Inflammatory macrophage treated with lipopolysaccharide for 1 hour (primary cell): ENCODE data around the gene FNDC11.

ENCODE experiments used
- DNase-seq, 2 donors: peaks; one replicate each; pipeline ENCODE4 v3.0.0-alpha.2; 2020 to 2022

FNDC11 gene

DNA sequence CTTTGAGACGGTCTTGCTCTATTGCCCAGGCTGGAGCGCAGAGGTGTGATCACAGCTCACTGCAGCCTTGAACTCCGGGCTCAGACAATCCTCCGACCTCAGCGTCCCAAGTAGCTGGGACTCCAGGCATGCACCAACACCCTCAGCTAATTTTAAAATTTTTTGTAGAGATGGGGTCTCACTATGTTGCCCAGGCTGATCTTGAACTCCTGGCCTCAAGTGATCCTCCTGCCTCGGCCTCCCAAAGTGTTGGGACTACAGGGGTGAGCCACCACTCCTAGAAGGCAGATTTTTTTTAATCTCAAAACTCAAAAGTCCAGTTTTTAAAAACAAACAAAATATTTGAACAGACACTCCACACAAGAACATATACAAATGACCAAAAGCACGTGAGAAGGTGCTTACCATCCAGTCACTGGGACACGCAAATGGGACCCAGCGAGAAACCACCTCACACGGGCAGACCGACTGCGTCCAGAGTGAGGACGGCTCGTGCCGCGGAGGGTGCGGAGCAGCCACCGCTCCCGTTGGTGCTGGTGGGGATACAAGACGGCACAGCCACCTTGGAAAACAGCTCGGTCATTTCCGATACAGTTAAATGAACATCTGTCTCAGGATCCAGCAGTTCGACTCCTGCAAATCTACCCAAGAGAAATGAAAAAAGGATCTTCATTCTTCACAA, 28.6 kb downstream of the FNDC11 start:
- DNase-seq, result no peak

DNA sequence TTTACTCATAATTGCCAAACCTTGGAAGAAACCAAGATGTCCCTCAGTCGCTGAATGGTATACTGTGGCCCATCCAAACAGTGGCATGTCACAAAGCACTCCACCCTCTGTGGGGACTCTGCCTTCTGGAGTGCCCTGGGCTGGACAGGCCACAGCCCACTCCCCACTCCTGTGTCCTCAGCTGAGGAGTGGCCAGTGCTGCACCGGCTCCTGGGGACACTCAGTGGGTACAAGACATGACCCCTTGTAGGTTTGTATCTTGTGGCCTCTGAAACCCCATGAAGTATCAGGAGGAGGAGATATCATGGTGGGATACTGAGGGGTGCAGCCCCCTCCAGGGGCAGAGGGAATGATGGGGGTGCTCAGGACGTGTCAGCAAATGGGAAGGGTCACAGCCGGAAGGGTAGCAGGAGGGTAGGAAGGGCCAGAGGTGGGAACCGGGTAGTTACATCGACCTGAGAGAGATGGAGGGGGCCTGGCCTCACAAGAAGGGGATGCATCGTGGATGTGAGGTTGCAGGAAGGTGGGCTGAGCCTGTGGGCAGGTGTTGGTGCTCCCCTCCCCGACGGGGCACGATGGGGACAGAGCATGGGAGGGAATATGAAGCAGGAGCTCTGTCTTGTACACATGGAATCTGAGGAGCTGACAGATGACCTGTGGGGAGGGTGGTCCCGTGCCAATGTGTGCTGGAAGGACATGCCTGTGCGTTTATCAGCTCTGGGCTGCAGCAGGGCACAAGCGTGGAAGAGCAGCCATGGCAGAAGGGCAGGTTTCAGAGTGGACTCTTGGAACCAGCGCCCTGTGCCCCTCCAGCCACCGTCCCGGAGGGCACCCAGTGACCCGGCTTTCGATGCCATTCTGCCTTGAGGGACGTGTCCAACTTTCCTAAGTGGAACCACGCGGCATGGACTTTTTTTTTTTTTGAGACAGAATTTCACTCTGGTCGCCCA, 31.9 kb downstream of the FNDC11 start:
- DNase-seq, result no peak

DNA sequence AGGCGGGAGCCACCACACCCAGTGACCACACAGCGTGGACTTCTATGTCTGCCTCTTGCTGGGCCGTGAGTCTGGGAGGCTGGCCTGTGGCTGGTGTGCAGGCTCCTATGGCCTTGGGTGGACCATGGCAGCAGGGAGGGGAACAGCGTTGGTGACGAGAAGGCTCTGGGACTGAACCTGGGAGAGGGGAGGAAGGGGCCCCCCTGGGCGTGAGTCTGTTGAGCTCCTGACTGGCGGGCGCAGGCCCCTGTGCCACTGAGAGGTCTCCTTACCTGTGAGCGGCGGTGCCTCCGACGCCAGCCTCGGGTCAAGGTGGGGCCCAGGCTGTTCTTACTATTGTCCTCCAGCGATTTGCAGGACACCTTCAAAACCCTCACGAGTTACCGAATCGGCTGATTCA, 32.8 kb downstream of the FNDC11 start:
- DNase-seq, result no peak

DNA sequence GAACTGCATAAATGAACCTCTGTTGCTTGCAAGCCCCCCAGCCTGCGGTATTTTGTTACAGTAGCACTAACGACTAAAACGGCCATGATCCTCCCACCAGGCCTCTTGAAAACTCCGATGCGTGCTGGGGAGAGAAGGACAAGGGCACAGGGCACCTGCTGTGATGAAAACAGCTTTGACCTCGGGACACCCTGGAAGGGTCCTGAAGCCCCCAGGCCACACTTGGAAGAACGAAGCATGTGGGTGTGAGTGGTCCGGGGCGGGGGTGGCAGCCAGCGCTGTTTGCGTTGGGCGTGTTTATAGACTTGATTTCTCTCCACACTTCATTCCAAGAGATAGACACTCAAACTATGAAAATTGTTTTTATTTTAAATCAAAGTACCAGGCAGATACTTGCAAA, 33.3 kb downstream of the FNDC11 start:
- DNase-seq, result no peak

DNA sequence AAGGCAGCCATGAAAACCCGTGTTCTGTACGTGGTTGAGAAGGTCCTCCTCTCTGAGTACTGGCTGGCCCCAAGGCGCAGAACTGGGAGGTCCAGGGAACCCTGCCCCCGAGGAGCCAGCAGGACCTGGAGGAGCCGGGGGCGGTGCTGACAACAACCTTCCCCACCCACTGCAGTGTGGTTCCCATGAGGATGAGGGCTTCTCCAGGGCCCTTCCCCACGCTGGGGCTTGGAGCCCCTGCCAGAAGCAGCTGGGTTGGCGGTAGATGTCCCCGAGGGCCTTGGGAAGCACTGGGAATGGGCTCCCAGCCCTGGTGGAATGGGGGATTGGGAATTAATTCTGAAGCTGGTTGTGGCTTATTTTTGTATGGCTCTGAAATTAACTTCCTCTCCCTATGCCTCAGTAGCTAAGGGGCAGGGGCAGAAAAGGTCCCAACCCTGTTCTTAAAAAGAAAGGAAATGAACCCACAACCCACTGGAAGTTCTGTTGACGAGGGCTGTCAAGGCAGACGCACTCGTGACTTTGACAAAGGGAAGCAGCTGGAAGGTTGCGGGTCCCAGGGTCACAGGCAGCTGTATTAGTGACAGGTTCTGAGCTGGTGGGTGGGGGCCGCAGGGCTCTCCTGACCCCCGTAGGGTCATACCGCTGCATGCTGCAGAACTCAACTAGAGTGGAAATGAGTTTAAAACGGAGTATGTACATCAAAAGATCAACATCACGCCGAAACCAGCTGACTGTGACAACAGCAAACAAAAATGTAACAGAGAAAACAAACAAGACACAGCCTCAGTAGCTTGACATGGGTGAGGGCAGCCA, 34.0 kb downstream of the FNDC11 start:
- DNase-seq, result peak in 1 of 2 donors; percentile 53

DNA sequence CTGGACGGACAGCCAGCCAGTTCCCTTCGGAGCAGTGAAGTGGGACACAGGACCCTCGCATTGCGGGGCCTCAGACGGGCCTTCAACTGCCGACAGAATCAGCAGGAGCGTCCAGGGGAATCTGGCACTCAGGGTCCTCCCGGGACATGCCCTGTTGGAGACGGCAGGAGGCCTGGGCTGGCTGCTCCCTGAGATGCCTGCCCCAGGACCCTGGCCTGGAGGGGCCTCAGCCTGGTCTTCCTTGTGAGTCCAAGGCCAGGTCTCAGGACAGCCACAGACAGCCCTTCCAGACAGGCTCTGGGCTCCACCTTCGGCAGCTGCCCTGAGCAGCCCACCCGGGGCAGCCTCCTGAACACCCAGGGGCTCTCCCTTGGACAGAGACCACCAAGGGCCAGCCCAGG, 34.7 kb downstream of the FNDC11 start:
- no peak for DNase-seq

DNA sequence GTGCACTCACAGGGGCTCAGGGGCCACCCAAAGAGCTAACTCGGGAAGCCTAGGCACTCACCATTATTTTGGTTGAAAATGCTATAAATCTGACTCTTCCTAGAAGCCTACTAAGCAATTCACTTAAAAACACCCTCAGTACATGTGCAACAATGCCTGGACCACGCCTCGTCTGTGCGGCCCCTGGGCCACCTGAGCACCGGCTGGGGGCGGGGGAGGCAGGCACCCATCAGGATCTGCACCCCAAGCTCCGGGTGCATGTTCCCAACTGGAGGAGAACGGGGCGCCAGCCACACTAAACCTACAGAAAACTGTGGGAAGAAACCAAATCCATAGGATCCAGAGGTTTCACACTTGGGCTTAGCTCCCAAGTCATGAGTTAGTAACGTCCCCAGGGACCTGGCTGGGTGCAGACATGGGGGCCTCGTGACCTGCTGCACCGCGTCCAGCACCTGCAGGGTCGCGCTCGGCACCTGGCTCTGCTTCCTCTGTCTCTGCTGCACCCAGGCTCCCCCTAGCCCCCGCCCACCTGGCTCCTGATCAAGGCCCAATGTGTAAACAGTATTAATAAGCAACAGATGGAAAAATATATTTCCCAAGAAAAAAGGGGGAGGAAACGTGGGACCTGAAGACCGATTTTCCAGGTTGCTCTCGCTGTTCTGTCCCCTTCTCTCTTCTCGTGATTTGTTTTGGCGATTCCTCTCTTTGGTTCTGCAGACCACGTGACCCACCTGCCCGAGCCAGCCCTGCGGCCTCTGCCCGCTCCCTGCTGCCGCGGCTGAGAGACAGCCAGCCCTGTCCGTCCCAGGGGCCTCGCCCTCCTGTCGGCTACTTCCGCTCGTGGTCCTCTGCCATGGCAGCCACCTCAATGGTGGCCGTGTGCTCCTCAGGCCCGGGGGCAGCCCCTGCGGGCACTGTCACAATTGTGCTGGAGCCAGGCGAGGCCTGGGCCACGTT, 35.6 kb downstream of the FNDC11 start:
- DNase-seq, result no peak

DNA sequence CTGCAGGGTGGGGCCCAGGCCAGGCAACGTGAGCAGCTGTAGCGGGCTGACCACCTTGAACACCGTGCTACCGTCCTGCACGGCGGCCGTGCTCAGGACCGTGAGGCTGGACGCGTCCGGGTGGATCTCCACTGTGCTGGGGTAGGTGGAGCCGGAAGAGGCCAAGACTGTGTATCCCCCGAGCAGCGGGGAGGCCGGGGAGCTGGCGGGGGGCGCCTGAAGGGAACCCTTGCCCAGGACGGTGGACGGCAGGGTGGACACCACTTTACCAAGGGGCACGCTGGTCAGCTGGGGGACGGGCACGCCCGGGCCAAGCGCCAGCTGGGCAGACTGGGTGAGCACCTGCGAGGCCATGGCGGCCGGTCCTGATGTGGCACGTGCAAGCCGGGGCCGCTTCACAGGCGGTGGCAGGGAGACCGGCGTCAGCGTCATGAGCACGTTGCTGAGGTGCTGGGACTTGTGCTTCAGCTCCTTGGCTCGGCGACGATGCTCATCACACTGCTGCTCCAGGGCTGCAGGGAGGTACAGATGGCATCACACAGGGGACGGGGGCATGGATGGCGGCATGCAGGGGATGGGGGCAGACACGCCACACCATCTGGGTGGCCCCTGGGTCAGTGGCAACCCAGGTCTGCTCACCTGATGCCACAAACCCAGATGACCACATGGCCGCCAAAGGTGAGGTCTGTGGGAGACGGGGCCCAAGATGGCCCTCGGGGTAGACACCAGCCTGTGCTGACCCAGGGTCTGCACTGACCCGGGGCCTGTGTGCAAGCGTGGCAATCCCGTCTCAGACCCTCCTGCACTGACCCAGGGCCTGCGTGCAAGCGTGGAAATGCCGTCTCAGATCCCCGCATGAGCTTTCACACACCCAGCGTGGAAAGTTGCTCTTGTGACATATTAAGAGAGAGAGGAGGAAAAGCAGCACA, 36.5 kb downstream of the FNDC11 start:
- no peak for DNase-seq

DNA sequence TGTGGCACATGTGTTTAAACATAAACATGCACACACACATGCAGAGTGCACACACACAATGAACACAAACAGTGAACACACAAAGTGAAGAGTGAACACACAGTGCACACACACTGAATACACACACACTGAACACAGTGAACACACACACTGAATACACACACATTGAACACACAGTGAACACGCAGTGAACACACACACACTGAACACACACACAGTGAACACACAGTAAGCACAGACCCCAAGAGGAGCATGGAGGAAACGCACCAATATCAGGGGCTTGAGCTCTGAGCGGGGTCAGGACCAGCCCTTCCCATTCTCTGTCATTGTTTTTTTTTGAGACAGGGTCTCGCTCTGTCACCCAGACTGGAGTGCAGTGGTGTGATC, 37.2 kb downstream of the FNDC11 start:
- no peak for DNase-seq

DNA sequence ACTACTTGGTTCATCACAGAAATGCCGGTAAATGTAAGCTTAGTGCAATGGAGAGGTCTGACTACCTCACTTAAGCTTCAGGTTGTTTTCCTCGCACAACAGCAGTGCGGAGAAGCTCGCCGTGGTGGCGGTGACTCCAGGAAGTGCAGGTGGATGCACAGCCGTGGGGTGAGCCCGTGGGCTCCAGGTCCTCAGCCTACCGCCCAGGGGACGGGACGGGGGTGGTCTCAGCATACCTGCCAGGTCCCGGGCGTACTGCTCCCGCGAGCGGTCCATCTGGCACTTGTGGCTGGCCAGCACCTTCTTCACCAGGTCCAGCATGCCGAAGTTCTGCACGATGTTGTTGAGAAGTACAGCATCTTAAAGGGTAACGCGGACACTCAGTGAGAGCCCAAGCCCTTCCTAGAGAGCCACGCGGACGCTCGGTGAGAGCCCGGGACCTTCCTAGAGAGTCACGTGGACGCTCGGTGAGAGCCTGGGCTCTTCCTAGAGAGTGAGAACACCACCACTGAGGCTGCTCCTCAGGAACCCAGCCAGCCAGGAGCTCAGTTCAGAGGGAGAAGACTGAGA, 37.9 kb downstream of the FNDC11 start:
- DNase-seq, result no peak

DNA sequence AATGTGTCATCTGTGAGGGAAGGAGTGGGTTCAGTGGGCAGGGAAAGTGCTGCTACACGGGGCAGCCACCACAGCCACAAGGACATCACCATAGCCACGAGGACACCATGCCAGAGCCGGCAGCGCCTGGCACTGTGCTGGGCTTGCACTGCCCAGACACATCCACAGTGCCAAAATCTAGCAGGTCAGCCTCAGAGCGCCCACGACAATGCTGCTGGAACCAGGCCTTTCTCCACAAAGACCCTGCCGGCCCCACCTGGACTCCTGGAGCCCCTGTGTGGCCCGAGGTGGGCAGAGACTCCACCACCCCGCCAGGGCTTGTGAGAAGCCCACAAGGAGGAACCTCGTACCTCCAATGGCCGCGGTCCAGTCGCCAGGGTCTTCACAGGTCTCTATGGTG, 38.7 kb downstream of the FNDC11 start:
- DNase-seq, result no peak

DNA sequence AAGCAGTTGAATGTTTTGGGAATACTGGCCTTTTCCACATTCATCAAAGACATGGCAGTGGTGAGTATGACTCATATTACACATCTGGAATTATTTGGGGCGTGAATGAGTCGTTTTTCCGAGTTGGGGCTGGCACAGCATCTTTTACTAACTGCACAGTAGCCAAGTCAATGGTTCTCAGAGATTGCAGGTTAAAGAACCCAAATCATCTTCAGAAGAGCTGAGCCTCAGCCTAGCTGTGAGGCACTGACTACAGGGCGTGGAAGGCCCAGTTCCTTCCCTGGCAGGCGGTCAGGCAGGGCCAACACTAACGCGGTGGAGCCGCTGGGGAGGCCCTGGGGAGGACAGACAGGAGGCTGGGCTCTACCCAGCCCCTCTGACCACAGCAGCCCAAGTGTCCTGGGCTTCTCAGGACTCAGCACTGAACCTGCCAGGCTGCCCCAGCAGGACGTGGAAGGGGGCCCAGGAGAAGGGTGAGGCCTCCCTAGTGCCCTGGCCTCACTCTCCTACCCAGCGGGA, 40.1 kb downstream of the FNDC11 start:
- no peak for DNase-seq

DNA sequence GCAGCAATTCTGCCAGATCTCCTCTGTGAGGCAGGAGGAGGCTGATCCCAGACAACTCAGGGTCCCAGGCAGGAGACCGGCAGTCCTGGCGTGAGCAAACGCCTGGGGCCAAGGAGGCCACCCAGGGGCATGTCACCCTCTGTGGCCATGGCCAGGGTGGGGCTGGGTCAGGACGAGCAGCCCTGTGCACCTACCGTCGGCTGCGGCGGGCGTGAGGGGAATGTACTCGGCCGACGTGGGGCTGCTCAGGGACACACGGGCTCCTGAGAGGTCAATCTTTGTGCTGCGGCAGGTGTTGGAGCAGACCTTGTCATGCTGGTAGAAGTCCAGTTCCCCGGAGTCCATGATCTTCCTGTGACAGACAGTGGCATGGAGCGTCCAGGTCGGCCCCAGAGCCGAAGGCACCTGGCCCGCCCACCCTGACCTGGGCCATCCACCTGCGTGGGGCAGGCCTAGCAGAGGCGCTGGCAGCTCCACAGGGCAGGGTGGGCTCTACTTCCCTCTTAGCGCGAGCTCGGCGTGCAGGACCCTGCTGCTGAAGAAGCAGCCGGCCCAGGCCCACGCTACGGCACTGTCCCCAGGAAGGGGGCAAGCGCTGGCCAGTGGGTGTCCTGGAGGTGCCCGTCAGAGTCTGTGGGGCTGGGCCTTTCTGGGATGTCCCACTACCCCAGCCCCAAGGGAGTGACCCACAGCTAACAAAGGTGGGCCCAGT, 41.6 kb downstream of the FNDC11 start:
- DNase-seq, result no peak

DNA sequence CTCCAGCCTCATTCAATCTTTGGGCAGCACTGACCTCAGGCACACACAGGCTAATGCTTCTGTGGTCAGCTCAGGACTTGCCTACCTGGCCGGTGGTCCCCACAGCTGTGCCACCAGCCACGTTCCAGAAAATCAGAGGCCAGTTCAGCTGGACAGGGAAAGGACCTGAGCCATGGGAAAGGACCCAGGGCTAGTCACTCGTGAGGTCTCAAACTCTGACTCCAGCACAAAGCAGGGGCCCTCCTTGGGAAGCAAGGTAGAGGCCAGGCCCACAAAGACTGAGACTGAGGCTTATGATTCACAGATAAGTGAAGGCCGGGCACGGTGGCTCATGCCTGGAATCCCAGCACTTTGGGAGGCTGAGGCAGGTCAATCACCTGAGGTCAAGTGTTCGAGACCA, 42.5 kb downstream of the FNDC11 start:
- DNase-seq, result no peak

DNA sequence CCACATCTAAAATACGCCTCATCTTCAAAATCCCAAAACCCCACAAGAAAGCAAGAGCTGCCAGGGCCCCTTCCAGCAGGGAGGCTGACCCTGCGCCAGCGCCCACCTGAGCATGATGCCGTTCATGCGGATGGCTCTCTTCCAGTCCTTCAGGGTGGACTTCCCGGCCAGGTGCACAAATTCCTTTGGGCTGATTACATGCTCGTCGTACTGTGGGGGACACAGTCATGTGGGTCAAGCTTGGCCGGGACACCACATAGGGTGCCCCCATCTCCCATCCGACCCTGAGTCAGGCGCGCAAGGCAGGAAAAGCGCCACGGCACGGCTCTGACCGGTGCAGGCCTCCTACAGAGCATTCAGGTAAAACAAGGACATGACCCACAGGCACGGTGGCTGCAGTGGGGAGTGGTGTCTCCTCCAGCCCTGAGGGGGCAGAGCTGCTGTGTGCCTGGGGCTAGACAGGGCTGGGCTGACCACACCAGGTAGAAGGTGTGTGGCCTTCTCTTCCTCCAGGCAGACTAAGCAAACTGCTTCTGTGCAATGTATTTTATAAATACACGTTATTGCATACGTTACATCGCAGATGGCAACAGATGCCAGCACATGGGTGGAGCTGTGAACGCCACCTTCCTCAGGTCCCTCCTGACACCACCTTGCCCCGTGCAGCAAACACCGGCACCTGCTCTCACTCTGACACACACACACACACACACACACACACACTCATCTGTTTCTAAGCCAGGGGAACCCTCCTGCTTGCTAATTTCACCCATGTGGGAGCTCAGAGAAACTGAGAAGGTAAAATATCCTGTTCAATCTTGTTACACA, 43.9 kb downstream of the FNDC11 start:
- no peak for DNase-seq

DNA sequence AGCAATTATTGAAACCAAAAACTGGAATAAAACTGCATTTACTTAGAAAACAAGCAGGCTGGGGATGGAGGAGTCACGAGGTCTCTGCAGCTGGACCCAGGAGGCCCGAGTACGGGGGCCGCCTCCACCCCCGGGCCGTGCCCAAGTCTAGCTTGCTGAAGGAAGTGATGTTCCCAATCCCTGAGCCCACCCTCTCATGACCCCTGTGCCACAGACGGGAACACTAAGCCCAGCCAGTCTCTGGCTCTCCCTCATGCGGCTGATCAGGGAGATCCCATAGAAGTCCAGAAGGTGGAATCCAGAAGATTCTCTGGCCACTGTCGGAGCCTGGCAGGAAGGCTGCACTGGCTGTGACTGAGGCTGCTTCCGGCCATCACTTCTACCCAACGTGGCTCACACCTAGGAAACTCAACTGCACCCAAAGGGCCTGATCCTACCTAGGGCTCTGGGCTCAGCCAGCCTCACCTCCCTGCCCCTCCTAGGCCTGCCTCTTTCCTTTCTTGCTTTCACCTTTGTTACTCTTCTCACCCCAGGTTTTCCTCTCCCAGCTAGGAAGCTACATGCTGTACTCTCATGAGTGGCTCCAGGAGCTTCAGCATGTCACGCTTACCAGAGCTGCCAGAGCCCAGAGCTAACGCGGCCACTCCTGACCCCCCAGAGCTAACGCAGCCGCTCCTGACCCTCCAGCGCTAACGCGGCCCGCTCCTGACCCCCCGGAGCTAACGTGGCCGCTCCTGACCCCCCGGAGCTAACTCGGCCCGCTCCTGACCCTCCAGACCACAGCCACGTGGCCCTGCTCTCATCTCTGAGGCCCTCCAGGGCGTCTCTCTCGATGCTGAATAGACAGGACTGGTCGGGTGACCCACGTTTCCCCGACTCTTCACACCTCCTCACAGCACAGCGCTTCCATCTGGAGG, 44.8 kb downstream of the FNDC11 start:
- DNase-seq, result no peak

DNA sequence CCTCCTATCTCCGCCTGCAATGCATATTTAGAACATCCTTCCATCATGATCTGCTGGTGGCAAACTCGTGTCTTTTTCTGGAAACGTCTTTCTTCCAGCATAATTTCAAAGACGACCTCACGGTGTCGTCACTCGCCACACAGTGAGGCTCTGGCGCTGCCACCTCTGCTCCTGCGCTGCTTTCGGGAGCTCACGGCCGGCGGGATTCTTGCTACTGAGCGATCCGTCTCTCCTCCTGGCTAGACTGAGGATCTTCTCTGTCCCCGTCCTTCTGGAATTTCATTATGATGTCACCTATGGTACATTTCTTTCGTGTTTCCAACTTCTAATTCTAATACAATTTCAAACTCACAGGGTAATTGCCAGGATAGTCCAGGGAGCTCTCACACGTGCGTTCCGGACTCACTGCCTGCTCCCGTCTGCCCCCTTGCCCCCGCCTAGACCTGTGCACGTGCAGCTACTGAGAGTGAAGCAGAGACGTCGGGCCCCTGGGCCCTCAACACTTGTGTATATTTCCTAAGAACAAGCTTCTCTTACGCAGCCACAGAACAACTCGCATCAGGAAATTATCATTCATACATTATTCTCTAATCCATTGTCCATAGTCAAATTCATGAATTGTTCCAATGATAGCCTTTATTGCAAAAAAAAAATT, 45.6 kb downstream of the FNDC11 start:
- DNase-seq, result no peak
